H1 (cell line): ENCODE measurements around the gene ITPKA. TPM values are rescaled to one million over a fixed set of nuclear protein-coding genes. Genes with fewer than 3 reads are reported as not detected.

Experiments used
- CHD7 ChIP-seq: fragments of 300-600 bp; sonication (generic); IDR thresholded peaks from 2 replicates; pipeline ENCODE4 v1.7.1; 2012; ENCODE audit warnings: low read length, moderate library complexity, mild to moderate bottlenecking, inconsistent platforms; ENCODE audit not compliant: insufficient replicate concordance
- EP300 ChIP-seq, 2 experiments: IDR thresholded peaks; 1 replicate in 1 of 2; 2 replicates in 1 of 2; pipeline ENCODE4 v1.6.1; 2011 to 2012; ENCODE audit warnings: low read depth in 2 of 2, low read length in 2 of 2, mild to moderate bottlenecking in 2 of 2, borderline replicate concordance in 1 of 2, inconsistent platforms in 1 of 2, moderate library complexity in 1 of 2
- PHF8 ChIP-seq: fragments of 200-600 bp; sonication (generic); conservative IDR thresholded peaks from 2 replicates; pipeline ENCODE4 v1.7.1; 2012; ENCODE audit warnings: low read depth, mild to moderate bottlenecking, inconsistent platforms, low read length, moderate library complexity
- polyA plus RNA-seq, 7 experiments: library from polyadenylated mRNA; depleted of rRNA in 3 of 7; stranded (reverse) in 5 of 7; unstranded in 2 of 7; fragments of >200 nt in 5 of 7; fragments of 200-250 nt in 2 of 7; gene quantifications; 1 replicate in 5 of 7; 2 replicates in 1 of 7; 4 replicates in 1 of 7; pipeline versions ENCODE4 v1.2.1 to v1.2.3, GENCODE V29; 2011 to 2013; ENCODE audit warnings: missing spikeins in 2 of 7, mixed read lengths in 2 of 7
- total RNA-seq: library from RNA; stranded (reverse); fragmentation: NEBNext Ultra II Directional; extraction: Animal tissue kit (Norgen Biotek cat#: 25700); gene quantifications from 2 replicates; pipeline ENCODE4 v1.2.1, GENCODE V29; 2021

ITPKA gene
- total and polyA plus RNA-seq, 2 of the 8 experiments (the other 6 are each of a cell fraction or from before 2014, with no cell fraction given), result 0.39 to 0.99 TPM

DNA sequence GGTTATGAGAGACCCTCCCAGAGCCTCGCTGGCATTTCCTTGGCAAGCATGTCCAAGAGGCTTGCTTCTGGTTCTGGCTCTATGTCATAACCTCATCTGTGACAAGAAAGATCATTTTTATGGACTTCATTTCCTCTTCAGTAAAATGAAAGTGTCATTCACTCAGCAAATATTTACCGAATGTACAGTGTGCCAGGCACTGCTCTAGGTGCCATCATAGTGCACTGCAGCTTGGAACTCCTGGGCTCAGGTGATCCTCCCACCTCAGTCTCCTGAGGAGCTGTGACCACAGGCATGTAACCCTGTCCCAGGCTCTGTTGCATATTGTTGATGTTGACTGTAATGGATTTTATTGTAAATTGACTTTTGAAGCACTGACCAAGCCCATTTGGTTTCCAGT is 18.7 kb upstream of the ITPKA start (continued):
- no peak for TF ChIP-seq CHD7
- TF ChIP-seq PHF8, result no peak
- no peak for TF ChIP-seq EP300 (IDR thresholded peaks at IDR 0.05; ENCODE audit: borderline replicate concordance in 1 of 2, low read depth in 2 of 2, low read length in 2 of 2)
